ENCODE data around the gene MXI1.

MXI1 gene

DNA sequence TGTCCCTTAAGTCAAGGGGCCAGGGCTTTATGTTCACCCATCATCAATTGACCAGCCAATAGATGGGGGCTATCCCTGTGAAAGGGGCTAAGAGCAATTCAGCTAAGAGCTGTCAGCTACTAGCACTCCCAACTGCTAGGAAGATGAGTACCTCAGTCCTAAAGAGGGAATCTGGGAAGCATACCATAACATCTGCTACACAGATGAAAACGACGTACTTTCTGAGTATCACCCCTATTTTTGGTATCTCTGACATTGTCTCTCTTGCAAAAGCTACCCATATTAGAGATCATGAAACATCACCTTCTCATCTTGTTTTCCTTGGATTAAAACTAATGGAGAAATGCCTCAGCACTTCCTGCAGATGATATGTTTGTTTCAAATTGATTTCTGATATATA lies 104.8 kb downstream of the MXI1 start:
- ATAC-seq (ENCODE audit: low read depth) (no peak), DNase-seq (ENCODE audit: low spot score) (no peak)
- Histone ChIP-seq H3K27me3 (ENCODE audit: insufficient read depth, poor library complexity, severe bottlenecking) (no peaks in the 10 kb centered on the region), H3K9me3 (ENCODE audit: severe bottlenecking) (no peaks in the 10 kb centered on the region), H3K27ac (ENCODE audit: poor library complexity, severe bottlenecking) (no peak overlapping the region), H3K36me3 (ENCODE audit: low read depth) (no peaks in the 10 kb centered on the region), H3K4me3 (ENCODE audit: severe bottlenecking) (no peak overlapping the region), H3K4me1 (ENCODE audit: insufficient read depth, poor library complexity, severe bottlenecking) (peaks cover 4% of the 10 kb centered on the region)
- TF ChIP-seq, protein P1, sequence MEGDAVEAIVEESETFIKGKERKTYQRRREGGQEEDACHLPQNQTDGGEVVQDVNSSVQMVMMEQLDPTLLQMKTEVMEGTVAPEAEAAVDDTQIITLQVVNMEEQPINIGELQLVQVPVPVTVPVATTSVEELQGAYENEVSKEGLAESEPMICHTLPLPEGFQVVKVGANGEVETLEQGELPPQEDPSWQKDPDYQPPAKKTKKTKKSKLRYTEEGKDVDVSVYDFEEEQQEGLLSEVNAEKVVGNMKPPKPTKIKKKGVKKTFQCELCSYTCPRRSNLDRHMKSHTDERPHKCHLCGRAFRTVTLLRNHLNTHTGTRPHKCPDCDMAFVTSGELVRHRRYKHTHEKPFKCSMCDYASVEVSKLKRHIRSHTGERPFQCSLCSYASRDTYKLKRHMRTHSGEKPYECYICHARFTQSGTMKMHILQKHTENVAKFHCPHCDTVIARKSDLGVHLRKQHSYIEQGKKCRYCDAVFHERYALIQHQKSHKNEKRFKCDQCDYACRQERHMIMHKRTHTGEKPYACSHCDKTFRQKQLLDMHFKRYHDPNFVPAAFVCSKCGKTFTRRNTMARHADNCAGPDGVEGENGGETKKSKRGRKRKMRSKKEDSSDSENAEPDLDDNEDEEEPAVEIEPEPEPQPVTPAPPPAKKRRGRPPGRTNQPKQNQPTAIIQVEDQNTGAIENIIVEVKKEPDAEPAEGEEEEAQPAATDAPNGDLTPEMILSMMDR (IDR thresholded peaks at IDR 0.05; ENCODE audit: poor library complexity, severe bottlenecking) = no peak

DNA sequence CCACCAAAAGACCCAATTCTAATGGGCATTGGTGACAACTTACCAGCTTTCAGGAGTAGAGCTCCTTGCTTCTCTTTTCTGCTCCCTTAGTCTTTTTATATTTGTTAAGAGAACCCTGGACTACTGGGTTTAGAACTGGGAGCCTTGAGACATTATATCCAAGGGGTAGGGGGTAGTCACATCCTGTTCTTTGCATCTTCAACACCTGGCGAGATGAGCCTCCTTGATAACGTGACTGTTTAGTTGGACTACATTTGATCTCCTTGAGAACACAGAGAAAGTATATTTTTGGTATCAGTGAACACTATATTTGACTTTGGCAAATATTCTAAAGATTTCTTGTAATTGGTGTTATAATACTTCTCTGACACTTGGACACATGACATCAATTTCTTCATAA lies 106.3 kb downstream of the MXI1 start:
- no peak overlapping the region for H3K27ac ChIP-seq (ENCODE audit: poor library complexity, severe bottlenecking)
- H3K9me3 ChIP-seq (ENCODE audit: severe bottlenecking) = no peaks in the 10 kb centered on the region
- no peaks in the 10 kb centered on the region for H3K36me3 ChIP-seq (ENCODE audit: low read depth)
- no peak for ATAC-seq (ENCODE audit: low read depth)
- DNase-seq (ENCODE audit: low spot score) = no peak
- H3K27me3 ChIP-seq (ENCODE audit: insufficient read depth, poor library complexity, severe bottlenecking) = no peaks in the 10 kb centered on the region
- TF ChIP-seq, protein P1 (IDR thresholded peaks at IDR 0.05; ENCODE audit: poor library complexity, severe bottlenecking) = no peak
- peaks cover 4% of the 10 kb centered on the region for H3K4me1 ChIP-seq (ENCODE audit: insufficient read depth, poor library complexity, severe bottlenecking)
- no peak overlapping the region for H3K4me3 ChIP-seq (ENCODE audit: severe bottlenecking)

DNA sequence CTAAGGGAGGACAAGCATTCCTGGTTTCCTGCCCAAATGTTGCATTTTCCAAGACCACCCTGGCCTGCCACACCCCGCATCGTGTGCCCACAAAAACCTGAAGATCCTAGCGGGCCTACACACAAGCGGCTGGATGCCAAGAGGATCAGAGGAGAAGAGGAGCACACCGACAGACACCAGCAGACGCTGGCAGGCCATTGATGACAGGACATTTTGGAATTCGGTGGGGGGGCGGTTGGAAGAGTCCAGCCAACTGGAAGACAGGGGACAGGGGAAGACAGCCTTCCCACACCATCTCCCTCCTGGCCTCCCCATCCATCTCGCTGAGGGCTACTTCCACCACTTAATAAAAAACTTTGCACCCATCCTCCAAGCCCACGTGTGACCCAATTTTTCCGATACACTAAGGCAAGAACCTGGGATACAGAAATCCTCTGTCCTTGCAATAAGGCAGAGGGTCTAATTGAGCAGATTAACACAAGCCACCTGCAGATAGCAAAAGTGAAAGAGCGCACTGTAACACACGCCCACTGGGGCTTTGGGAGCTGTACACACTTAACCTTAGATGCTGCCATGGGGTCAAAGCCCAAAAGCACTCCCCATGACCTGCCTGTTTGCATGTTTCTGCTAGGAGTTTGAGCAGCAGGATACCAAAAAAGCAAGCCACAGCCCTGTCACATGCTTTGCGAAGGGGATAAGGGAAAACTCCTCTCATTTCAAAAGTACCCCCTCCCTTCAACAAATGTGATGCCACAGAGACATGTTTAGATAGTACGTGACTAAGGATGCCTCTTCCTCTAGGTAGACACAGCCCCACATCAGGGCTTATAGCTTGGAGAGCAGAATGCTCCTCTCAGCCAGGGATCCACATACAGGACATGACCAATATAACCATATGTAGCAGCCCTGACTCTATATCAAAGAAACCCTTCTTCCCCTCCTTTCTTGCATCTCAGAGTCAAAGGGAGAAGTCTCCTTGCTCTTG lies 110.8 kb downstream of the MXI1 start:
- Histone ChIP-seq H3K27me3 (ENCODE audit: insufficient read depth, poor library complexity, severe bottlenecking) (no peaks in the 10 kb centered on the region), H3K9me3 (ENCODE audit: severe bottlenecking) (no peaks in the 10 kb centered on the region), H3K36me3 (ENCODE audit: low read depth) (no peaks in the 10 kb centered on the region), H3K4me1 (ENCODE audit: insufficient read depth, poor library complexity, severe bottlenecking) (no peaks in the 10 kb centered on the region), H3K27ac (ENCODE audit: poor library complexity, severe bottlenecking) (no peak overlapping the region), H3K4me3 (ENCODE audit: severe bottlenecking) (no peak overlapping the region)
- no peak for DNase-seq (ENCODE audit: low spot score)
- ATAC-seq (ENCODE audit: low read depth) = no peak
- TF ChIP-seq, protein P1 (IDR thresholded peaks at IDR 0.05; ENCODE audit: poor library complexity, severe bottlenecking) = no peak

DNA sequence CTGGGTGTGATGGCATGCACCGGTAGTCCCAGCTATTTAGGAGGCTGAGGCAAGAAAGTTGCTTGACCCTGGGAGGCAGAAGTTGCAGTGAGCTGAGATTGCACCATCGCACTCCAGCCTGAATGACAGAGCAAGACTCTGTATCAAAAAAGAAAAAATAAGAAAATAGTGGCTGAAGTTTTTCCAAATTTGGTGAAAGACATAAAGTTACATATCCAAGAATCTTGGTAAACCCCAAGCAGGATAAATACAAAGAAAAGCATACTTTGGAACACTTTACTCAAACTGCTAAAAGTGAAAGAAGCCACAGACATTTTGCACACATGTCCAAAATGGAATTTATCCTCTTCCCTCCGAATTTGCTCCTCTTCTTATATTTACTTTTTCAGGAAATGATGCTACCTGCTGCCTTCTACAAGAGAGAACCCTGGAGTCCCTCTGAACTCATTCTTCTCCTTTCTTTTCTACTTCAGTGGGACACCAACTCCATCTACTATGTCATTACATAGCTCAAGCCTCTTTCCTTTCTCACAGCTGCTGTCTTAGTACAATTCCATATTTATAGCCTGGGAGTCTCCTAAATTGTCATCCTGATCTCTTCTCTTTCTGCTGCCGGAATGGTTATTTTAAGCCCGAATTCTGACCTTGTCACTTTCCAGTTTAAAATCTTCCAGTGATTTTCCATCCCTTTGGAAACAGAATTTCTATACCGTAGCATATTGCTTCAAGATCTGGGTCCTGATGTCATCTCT lies 114.6 kb downstream of the MXI1 start:
- Histone ChIP-seq H3K9me3 (ENCODE audit: severe bottlenecking) (no peaks in the 10 kb centered on the region), H3K27ac (ENCODE audit: poor library complexity, severe bottlenecking) (no peak overlapping the region), H3K27me3 (ENCODE audit: insufficient read depth, poor library complexity, severe bottlenecking) (no peaks in the 10 kb centered on the region), H3K36me3 (ENCODE audit: low read depth) (no peaks in the 10 kb centered on the region), H3K4me3 (ENCODE audit: severe bottlenecking) (no peak overlapping the region), H3K4me1 (ENCODE audit: insufficient read depth, poor library complexity, severe bottlenecking) (peaks cover 12% of the 10 kb centered on the region)
- TF ChIP-seq, protein P1 (IDR thresholded peaks at IDR 0.05; ENCODE audit: poor library complexity, severe bottlenecking) = no peak
- no peak for ATAC-seq (ENCODE audit: low read depth)
- DNase-seq (ENCODE audit: low spot score) = no peak

Data from RWPE2 (cell line).